GM19452 (cell line): ENCODE results near the gene CFAP298.

Experiments used
- ATAC-seq: cut with Tn5 transposase; IDR thresholded peaks from one replicate; pipeline ENCODE4 v1.9.1; 2021; ENCODE audit not compliant: unreplicated experiment

The CFAP298 gene

GRCh38 chr21:32599526-32599925, 12.7 kb downstream of the CFAP298 start:
- no peak for ATAC-seq

GRCh38 chr21:32599091-32599490, 13.1 kb downstream of the CFAP298 start:
- ATAC-seq, result no peak

DNA sequence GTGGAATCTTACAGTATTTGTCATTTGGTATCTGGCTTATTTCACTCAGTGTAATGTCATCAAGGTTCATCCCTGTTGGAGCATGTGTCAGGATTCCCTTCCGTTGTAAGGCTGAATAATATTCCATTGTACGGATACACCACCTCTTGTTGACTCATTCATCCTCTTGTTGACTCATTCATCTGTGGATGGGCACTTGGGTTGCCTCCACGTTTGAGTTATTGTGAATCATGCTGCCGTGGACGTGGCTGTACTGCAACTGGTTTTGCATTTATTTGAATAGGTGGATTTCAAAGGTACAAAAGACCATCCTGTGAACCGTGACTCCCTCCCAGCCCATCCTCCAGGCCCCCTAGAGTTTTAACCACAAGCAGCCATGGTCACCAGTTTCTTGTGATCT, 15.0 kb downstream of the CFAP298 start:
- no peak for ATAC-seq

DNA sequence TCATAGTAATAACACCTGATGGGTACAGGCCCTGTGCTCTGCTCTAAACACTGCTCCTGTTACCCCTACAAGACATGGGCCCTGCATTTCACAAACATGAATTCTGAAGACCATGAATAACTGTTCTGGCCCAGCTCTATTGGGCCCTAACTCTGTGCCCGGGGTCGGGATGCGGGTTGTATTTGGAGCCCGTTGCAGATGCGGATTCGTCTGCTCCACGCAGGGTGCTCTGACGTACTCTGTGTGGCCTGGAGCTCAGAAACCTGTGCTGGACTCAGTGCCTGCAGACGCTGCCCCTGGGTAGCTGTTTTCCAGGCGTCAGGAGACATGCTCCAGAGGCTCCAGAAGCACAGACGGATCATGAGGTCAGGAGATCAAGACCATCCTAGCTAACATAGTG, 16.7 kb downstream of the CFAP298 start:
- ATAC-seq, result no peak

DNA sequence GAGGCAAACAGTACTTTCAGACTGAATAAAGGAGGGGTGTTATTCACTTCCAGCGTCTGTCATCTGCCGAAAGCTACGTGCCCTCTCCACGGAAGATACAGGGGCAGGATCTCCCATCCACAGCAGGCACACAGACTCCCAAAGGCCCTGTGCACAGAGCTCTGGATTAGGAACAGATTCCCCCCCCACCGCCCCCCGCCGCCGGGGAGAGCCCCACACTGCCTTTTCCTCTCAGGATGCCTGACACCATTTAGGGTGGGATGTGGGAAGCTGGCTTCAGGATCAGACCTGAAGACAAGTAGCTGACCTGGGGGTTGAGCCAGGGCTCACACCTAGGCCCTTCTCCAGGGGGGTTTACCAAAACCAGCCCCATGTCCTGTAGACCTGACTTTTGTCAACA, 18.5 kb downstream of the CFAP298 start:
- ATAC-seq, result no peak

DNA sequence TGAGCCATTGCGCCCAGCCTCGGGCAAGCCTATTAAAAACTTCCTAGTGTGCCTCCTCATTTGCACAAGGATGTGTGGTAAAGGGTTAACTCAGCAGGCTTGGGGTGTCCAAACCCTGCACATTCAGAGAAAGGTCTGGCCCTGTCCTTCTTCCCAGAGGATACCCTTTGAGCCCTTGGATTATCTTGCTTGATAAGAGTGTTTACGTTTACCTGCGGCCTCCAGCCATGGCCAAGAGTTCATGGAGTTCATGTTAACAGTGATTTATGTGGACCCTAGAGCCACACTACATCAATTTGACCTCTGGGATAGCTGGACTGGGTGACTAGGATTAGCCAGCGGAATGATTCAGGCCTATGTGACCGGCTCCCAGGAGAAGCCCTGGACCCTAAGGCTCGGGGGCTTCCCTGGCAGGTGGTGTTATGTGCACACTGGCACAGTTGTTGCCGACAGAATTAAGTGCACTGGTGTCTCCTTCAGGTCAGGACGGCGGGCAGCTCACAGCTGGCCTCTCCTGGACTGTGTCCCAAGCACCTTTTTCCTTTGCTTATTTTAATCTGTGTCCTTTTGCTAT, 19.2 kb downstream of the CFAP298 start:
- ATAC-seq, result no peak

- no peak for ATAC-seq
Measured at GRCh38 chr21:32590130-32590529, 22.0 kb downstream of the CFAP298 start.

DNA sequence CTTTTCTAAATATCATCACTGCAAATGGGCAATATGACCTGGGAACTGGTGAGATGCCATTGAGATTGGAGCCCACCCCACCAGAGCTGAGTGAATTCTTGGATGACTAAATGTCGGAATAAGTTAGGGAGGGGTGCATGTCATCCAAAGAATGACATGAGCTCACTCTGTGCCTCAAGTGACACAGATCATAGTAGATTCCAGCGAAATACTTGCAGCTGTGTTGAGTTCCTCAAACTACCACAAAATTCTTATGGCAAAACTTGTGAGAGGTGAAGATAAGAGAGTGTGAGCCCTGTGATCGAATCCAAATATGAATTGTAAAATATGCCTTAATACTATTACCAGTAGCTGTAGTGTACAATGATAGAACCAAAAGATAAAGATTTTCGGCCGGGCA, 24.5 kb downstream of the CFAP298 start:
- ATAC-seq, result no peak

DNA sequence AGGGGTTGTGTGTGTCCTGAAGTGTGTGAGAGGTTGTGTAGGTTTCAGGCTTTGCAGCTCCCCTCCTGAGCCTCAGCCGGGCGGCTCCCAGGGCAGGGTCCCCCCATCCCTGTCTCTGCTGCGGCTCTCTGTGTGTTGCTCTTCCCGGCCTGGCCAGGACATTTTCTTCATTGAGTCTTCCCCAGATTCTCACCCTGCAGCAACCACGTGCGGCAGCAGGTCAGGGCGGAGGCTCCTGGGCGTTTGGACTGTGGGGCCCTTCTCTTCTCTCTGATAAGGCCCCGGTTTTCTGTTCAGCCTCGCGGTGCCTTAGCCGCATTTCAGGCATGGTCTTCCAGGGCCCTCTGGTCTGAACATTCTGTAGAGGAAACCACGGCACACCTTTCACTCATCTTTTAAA, 25.1 kb downstream of the CFAP298 start:
- no peak for ATAC-seq

- no peak for ATAC-seq
Measured at GRCh38 chr21:32585970-32586369, 26.2 kb downstream of the CFAP298 start.

DNA sequence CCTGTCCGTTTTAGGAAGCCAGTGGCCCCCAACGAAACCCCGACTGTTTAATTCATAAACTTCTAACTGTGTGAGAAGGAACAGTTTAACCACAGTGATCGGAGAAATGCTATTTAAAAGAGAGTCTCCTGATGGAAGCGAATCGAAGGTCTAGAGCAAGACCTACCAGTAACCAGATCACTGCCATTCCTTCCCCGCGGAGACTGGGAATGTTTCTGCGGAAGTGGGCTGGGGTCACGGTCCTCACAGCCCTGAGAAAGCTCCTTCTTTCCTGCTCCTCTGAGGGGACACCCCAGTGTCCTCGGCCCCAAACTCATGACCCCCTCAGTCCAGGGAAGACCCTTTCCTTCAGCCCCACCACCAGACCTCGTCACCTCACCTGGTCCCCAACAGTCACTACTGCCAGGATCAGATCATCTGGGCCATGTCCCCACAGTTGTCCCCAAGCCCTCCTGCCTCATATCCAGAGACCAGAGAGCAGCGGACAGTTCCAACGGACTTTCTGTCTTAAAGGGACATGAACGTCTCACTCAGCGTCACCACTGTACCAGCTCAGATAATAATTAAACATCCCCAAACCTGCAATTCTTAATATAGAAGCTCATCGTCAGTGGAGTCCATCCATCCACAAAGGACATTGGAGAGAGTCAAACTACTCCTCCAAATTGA, 27.0 kb downstream of the CFAP298 start, which contains the start of gene TCP10L:
TSS of gene TCP10L (minus strand) at position 482 of the 669 bp plus-strand sequence. CDS start 1,219 bp downstream, outside the sequence.
- no peak for ATAC-seq

- no peak for ATAC-seq
Measured at GRCh38 chr21:32584472-32584871, 27.7 kb downstream of the CFAP298 start.

DNA sequence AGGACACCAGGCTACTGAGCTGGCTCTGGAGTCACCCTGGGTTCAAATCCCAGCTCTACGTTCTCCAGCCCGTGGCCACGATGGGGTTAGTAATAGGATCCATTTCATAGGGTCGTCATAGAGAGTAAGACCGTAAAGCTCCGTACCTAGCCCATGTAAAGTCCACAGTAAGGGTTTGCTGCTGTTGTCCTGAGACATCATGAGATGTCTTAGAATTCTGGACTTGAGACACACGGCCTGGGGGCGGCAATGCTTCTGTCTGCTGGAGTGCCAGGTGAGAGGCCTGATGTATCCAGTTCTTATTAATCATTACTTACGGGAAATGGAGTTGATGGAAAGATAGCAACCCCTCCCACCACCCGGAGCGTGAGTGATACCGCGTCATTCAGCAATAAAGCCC, 30.4 kb downstream of the CFAP298 start:
- ATAC-seq, result no peak

GRCh38 chr21:32580949-32581348, 31.2 kb downstream of the CFAP298 start:
- ATAC-seq, result no peak

DNA sequence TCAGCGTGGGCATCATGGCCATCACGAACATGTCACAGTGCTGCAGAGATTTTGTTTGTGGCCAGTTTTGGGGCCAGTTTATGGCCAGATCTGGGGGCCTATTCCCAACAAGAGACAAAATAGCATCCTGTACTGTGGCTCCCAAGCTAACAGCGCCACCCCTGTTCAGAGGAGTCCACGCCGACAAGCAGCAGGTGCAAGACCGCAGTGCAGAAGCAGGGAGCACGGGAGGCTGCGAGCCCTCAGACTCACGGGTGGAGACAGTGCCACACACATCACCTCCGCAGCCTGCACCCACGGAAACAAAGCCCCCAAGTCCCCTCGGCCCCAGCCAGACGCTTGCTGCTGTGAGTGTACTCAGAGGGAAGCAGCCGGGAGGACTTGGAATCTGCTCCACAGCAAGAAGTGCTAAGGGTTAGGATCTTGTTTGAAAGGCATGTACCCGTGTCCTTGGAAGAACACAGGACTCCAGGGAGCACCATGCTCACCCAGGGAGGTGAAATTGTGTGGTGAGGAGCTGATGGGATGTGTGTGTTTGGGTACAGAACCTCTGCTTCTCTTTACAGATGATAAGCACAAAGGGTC, 34.0 kb downstream of the CFAP298 start:
- ATAC-seq, result no peak

DNA sequence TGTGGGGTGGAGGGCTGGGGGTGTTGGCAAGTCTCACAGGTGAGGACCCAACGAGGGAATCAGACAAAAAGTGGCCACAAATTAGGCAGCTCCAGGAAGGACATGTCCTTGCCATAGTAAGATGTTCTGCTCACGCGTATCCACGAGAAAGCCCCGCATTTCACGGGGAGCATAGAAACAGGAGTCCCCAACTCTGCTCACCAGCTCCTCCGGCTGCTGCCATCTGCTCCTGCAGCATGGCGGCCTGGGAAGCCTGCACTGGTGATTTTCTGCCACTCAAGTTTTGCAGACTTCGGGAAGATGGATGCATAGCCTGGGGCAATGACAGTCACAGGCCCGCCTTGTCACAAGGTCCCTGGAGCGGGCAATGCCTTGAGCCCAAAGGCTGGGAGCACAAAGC, 36.2 kb downstream of the CFAP298 start:
- no peak for ATAC-seq

- no peak for ATAC-seq
Measured at GRCh38 chr21:32574946-32575925, 36.9 kb downstream of the CFAP298 start.

DNA sequence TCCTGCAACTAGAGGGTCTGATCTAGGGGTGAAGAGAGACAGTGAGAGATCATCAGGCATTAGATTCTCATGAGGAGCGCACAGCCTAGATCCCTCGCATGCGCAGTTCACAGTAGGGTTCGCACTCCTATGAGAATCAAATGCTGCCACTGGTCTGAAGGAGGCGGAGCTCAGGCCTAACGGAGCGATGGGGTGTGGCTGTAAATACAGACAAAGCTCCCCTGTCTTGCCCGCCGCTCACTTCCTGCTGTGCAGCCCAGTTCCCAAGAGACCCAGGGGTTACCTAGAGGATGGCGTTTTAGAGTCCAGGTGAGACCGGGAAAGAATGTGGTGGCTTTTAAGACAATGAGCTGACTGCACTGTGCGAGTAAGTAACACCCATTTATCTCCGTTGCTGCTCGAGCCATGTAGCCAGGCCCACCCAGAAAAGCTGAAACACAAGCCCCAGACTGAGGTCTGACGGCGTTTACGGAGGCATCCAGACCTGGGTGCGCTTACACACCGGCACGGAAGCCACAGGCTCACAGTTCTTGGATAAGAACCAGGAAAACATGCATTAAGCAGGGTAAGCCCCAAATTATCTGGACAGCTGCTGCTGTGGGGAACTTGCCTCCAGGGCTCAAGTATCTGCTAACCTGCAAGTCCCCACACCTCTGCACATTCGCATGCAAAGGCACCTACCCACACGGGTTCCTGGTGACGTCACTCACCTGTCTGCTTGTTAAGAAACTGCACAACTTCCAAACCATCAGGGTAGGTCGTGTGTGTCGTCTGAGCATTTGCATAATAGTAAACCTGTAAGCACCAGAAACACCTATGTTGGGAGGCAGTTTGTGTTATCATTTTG, 39.4 kb downstream of the CFAP298 start:
- ATAC-seq, result no peak

GRCh38 chr21:32570456-32570855, 41.7 kb downstream of the CFAP298 start:
- no peak for ATAC-seq
